Tibial nerve (tissue), 4 donors: ENCODE data around the gene CHD2.

Source experiments
- CTCF ChIP-seq, 5 experiments: fragments of 200-600 bp in 3 of 5; fragments of 450-650 bp in 2 of 5; sonication (generic) in 3 of 5; IDR thresholded peaks; one replicate each; pipeline ENCODE4 v1.5.1; 2016 to 2019; ENCODE audit warnings: antibody characterized with exemption in 5 of 5, mild to moderate bottlenecking in 3 of 5, moderate library complexity in 2 of 5
- EP300 ChIP-seq, 2 donors: sonication (generic); formaldehyde crosslinking; IDR thresholded peaks; one replicate each; pipeline ENCODE4 v1.6.1; 2017; ENCODE audit warnings: antibody characterized with exemption in 2 of 2, mild to moderate bottlenecking in 1 of 2
- POLR2A ChIP-seq, 2 donors: fragments of 450-650 bp; IDR thresholded peaks; one replicate each; pipeline ENCODE4 v1.6.1; 2017; ENCODE audit warnings: antibody characterized with exemption in 2 of 2, mild to moderate bottlenecking in 2 of 2, moderate library complexity in 2 of 2

- TF ChIP-seq CTCF (IDR thresholded peaks at IDR 0.05) (no peak), POLR2A (IDR thresholded peaks at IDR 0.05) (no peak), EP300 (IDR thresholded peaks at IDR 0.05) (no peak)
Observed at GRCh38 chr15:93048759-93049161, 148.6 kb downstream of the CHD2 start.
